ENCODE results near the gene DRD4. TPM values are rescaled to one million over a fixed set of nuclear protein-coding genes. Genes with fewer than 3 reads are reported as not detected.

The DRD4 gene
- total and polyA plus RNA-seq, 7 donors, result 0.28 to 2.2 (median 0.41) TPM; not detected in 4

GRCh38 chr11:659532-660085, 22.5 kb downstream of the DRD4 start:
- peaks cover 0 to 33% (median 7%) of the 10 kb centered on the region in 4 donors for H3K36me3 ChIP-seq
- 92 to 93% methylated on average over 16 of the region's 16 CpGs for WGBS, 2 donors

GRCh38 chr11:660281-660680, 23.2 kb downstream of the DRD4 start:
- TF ChIP-seq POLR2AphosphoS5 (IDR thresholded peaks at IDR 0.05) (no peak), POLR2A (IDR thresholded peaks at IDR 0.05) (no peak), CTCF (IDR thresholded peaks at IDR 0.05) (no peak), EP300 (IDR thresholded peaks at IDR 0.05) (no peak)
- Histone ChIP-seq H3K27me3 (no peaks in the 10 kb centered on the region), H3K27ac (no peak overlapping the region), H3K4me1 (peaks cover 0 to 3% (median 1%) of the 10 kb centered on the region in 4 donors), H3K36me3 (peaks cover 0 to 33% (median 7%) of the 10 kb centered on the region in 4 donors), H3K9me3 (no peaks in the 10 kb centered on the region), H3K4me3 (no peak overlapping the region)
- no peak for DNase-seq
- WGBS, 2 donors, result 90 to 92% methylated on average over 19 of the region's 19 CpGs
- intact Hi-C loops (cut with DNase I), result no loop called here

More at GRCh38 chr11:659532-660085, 22.5 kb downstream of the DRD4 start:
- no peak for TF ChIP-seq POLR2AphosphoS5 (IDR thresholded peaks at IDR 0.05)
- no peak for TF ChIP-seq EP300 (IDR thresholded peaks at IDR 0.05)
- no peak for TF ChIP-seq POLR2A (IDR thresholded peaks at IDR 0.05)
- TF ChIP-seq CTCF (IDR thresholded peaks at IDR 0.05), result no peak
- H3K4me1 ChIP-seq, result no peaks in the 10 kb centered on the region
- intact Hi-C loops (cut with DNase I), result no loop called here
- H3K4me3 ChIP-seq, result no peak overlapping the region
- no peaks in the 10 kb centered on the region for H3K27me3 ChIP-seq
- no peaks in the 10 kb centered on the region for H3K9me3 ChIP-seq
- no peak overlapping the region for H3K27ac ChIP-seq
- no peak for DNase-seq

GRCh38 chr11:660681-661444, 23.8 kb downstream of the DRD4 start:
- intact Hi-C loops (cut with DNase I), result no loop called here
- Histone ChIP-seq H3K4me1 (peaks cover 0 to 9% (median 6%) of the 10 kb centered on the region in 4 donors), H3K36me3 (peaks cover 0 to 33% (median 7%) of the 10 kb centered on the region in 4 donors), H3K9me3 (no peaks in the 10 kb centered on the region), H3K27me3 (no peaks in the 10 kb centered on the region), H3K27ac (no peak overlapping the region), H3K4me3 (no peak overlapping the region)
- TF ChIP-seq CTCF (IDR thresholded peaks at IDR 0.05) (no peak), POLR2A (IDR thresholded peaks at IDR 0.05) (no peak), POLR2AphosphoS5 (IDR thresholded peaks at IDR 0.05) (no peak), EP300 (IDR thresholded peaks at IDR 0.05) (no peak)
- no peak for DNase-seq
- WGBS, 2 donors, result 93 to 95% methylated on average over 19 of the region's 19 CpGs

GRCh38 chr11:662689-663274, 25.7 kb downstream of the DRD4 start:
- no peak for DNase-seq
- H3K4me1 ChIP-seq, result peaks cover 0 to 17% (median 10%) of the 10 kb centered on the region in 4 donors
- H3K36me3 ChIP-seq, result peaks cover 0 to 24% (median 7%) of the 10 kb centered on the region in 4 donors
- no peak overlapping the region for H3K4me3 ChIP-seq
- H3K27me3 ChIP-seq, result no peaks in the 10 kb centered on the region
- WGBS, 2 donors, result 52 to 67% methylated on average over 15 of the region's 15 CpGs
- peak in 1 of 4 donors; percentile 16 for TF ChIP-seq POLR2AphosphoS5 (IDR thresholded peaks at IDR 0.05)
- TF ChIP-seq EP300 (IDR thresholded peaks at IDR 0.05), result no peak
- no peak for TF ChIP-seq POLR2A (IDR thresholded peaks at IDR 0.05)
- TF ChIP-seq CTCF (IDR thresholded peaks at IDR 0.05), result peak; percentile 65 to 70 (median 67)
- H3K27ac ChIP-seq, result no peak overlapping the region
- H3K9me3 ChIP-seq, result no peaks in the 10 kb centered on the region
- intact Hi-C loops (cut with DNase I), result loop anchor here (2.0 kb wide), 1 partner anchor 66 kb away; no protein-coding TSS in a partner anchor

Data from sigmoid colon (tissue), 7 donors.